ENCODE measurements around the gene CX3CR1.
A peak's percentile ranks its signal among the peaks of the same experiment; 100 is the strongest.

The CX3CR1 gene

GRCh38 chr3:39255503-39256325, 24.1 kb downstream of the CX3CR1 start:
- peak; percentile 72 for DNase-seq (ENCODE audit: extremely low read depth, insufficient read length)
- no peak overlapping the region for H3K4me3 ChIP-seq (replicated peaks; ENCODE audit: low read depth, low read length)

DNA sequence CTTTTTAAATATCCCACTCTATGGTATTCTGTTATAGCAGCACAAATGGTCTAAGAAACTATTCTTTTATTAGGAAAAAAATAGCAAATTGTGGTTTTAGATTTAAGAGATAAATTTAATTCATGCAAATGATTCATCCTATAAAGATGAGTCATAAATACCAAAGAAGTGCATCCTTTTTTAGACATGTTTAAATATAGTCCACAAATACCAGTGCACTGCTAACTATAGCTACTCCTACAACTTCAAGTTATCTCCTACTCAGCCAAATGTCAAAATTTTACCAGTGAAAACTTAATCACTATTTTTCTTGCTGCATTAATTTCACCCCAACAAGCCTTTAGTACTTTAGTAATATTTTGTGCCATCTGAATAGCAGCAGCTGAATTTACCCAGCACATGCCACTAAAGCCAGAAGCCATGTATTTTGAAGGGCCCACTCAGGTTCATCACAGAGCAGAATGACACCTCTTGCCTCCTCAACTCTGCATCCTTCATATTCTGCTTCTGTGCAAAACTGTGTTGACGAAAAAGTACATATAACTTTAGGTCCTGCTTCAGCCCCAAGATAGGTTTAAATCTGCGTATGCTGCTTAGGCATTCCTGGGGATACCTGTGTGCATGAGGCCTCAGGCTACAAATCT, 24.9 kb downstream of the CX3CR1 start:
- Histone ChIP-seq H3K27me3 (replicated peaks; ENCODE audit: control insufficient read depth, insufficient read depth, low read length) (no peaks in the 10 kb centered on the region), H3K4me3 (replicated peaks; ENCODE audit: low read depth, low read length) (no peak overlapping the region)
- no peak for DNase-seq (ENCODE audit: extremely low read depth, insufficient read length)

More at GRCh38 chr3:39255503-39256325, 24.1 kb downstream of the CX3CR1 start:
- Histone ChIP-seq H3K27me3 (replicated peaks; ENCODE audit: control insufficient read depth, insufficient read depth, low read length) (no peaks in the 10 kb centered on the region), H3K36me3 (ENCODE audit: control insufficient read depth, insufficient read depth, low read length) (no peaks in the 10 kb centered on the region)
- TF ChIP-seq, protein P1, sequence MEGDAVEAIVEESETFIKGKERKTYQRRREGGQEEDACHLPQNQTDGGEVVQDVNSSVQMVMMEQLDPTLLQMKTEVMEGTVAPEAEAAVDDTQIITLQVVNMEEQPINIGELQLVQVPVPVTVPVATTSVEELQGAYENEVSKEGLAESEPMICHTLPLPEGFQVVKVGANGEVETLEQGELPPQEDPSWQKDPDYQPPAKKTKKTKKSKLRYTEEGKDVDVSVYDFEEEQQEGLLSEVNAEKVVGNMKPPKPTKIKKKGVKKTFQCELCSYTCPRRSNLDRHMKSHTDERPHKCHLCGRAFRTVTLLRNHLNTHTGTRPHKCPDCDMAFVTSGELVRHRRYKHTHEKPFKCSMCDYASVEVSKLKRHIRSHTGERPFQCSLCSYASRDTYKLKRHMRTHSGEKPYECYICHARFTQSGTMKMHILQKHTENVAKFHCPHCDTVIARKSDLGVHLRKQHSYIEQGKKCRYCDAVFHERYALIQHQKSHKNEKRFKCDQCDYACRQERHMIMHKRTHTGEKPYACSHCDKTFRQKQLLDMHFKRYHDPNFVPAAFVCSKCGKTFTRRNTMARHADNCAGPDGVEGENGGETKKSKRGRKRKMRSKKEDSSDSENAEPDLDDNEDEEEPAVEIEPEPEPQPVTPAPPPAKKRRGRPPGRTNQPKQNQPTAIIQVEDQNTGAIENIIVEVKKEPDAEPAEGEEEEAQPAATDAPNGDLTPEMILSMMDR (IDR thresholded peaks at IDR 0.05; ENCODE audit: insufficient read depth, low read length, poor library complexity, severe bottlenecking) = no peak

DNA sequence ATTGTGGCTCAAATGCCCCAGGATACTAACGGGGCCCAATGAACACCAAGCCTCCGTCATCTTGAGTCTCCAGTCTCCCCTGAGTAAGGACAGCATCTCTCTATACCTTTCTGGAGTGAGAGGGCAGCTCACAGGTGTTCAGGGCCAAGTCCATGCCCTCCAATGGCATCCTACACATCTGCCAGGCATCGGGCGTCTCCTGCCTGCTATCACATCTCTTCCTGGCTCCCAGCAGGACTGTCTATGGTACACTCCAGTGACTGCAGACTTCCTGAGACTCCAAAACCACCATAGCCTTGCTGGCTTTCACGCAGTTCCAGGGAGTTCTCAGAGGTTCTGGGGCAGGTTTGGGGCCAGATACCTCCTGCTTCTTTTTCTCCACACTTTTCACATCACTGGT, 28.3 kb downstream of the CX3CR1 start:
- no peak for DNase-seq (ENCODE audit: extremely low read depth, insufficient read length)
- Histone ChIP-seq H3K36me3 (ENCODE audit: control insufficient read depth, insufficient read depth, low read length) (no peaks in the 10 kb centered on the region), H3K27me3 (replicated peaks; ENCODE audit: control insufficient read depth, insufficient read depth, low read length) (no peaks in the 10 kb centered on the region), H3K4me3 (replicated peaks; ENCODE audit: low read depth, low read length) (no peak overlapping the region)
- TF ChIP-seq, protein P1 (IDR thresholded peaks at IDR 0.05; ENCODE audit: insufficient read depth, low read length, poor library complexity, severe bottlenecking) = no peak

More for the DNA sequence above, 24.9 kb downstream of the CX3CR1 start:
- TF ChIP-seq, protein P1 (IDR thresholded peaks at IDR 0.05; ENCODE audit: insufficient read depth, low read length, poor library complexity, severe bottlenecking) = no peak
- no peaks in the 10 kb centered on the region for H3K36me3 ChIP-seq (ENCODE audit: control insufficient read depth, insufficient read depth, low read length)

DNA sequence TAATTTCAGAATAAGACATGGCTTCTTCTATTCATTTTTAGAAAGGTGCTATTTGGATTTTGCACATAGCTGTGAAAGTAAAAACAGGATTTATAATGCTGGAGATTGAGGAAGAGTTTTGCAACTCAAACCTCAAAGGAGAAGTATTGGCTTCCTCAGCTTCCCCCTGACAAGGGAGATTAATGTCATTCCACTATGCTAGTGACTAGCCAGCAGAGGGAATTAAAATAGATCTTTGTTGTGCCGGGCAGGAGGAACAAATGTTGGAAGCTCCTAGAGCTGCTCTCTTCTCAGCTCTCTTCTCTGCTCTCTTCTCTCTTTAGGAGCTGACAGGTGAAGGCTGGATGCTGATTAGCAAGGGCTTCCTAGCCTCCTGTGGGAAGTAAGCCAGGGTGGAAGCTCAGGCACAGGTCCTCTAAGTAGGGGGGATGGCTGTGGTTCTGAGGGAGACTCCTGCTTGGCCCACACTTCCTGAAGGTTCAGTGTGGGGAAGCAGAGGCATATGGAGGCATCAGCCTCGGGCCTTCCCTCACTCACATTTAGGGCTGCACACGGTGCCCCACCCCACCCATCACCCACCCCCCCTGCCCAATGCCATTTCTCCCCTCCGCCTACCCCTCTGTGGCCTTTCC, 29.6 kb downstream of the CX3CR1 start:
- H3K27me3 ChIP-seq (replicated peaks; ENCODE audit: control insufficient read depth, insufficient read depth, low read length) = no peaks in the 10 kb centered on the region
- no peak overlapping the region for H3K4me3 ChIP-seq (replicated peaks; ENCODE audit: low read depth, low read length)
- TF ChIP-seq, protein P1 (IDR thresholded peaks at IDR 0.05; ENCODE audit: insufficient read depth, low read length, poor library complexity, severe bottlenecking) = no peak
- DNase-seq (ENCODE audit: extremely low read depth, insufficient read length) = no peak
- no peaks in the 10 kb centered on the region for H3K36me3 ChIP-seq (ENCODE audit: control insufficient read depth, insufficient read depth, low read length)

DNA sequence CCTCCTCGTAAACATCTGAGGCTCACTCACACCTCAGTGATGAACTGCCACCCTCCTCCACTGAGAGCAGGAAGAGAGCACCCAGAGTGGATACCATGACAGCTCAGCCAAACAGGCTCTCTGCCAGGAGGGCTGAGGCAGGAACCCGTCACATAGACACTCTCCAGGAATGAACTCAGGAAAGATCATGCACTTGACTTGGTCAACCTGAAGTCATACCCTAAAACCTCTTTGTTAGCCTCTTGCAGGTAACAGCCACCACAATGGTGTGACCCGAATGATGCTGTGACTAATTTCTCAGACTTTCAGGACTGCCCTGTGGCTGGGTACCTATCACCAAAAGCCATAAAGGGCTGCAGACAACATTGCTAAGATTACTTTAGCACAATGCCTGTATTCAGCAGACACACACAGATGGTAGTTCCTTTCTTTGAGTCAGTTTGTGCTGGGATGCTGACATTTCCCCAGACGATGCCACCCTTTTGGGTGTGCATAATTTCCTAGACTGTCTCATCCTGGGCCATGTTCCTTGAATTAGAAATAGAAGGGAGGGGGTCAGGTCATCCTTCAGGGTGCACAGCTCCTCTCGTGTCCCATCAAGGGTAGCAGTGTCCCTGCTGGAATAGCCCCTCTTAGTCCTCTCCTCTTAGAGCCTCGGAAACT, 30.3 kb downstream of the CX3CR1 start:
- Histone ChIP-seq H3K27me3 (replicated peaks; ENCODE audit: control insufficient read depth, insufficient read depth, low read length) (no peaks in the 10 kb centered on the region), H3K36me3 (ENCODE audit: control insufficient read depth, insufficient read depth, low read length) (no peaks in the 10 kb centered on the region), H3K4me3 (replicated peaks; ENCODE audit: low read depth, low read length) (no peak overlapping the region)
- DNase-seq (ENCODE audit: extremely low read depth, insufficient read length) = no peak
- TF ChIP-seq, protein P1 (IDR thresholded peaks at IDR 0.05; ENCODE audit: insufficient read depth, low read length, poor library complexity, severe bottlenecking) = no peak

Measured in GM06990 (cell line).